K562 (cell line): ENCODE results near the gene ACVR2B. TPM values are rescaled to one million over a fixed set of nuclear protein-coding genes. Genes with fewer than 3 reads are reported as not detected.

Source experiments
- ATAC-seq: fragments of 200-7000 bp; cut with Tn5 transposase; 3 replicates; pipeline ENCODE4 v1.9.1; 2020; ENCODE audit warnings: moderate library complexity
- BruUV-seq: library from RNA; stranded (reverse); fragments of 400-500 nt; replicated peaks from 2 replicates; lab custom pipeline; 2021; lab: Mats Ljungman, UMichigan
- CTCF ChIA-PET: fragments of 300-600 bp; formaldehyde crosslinking; extraction: SDS; loops from one replicate; lab custom pipeline; 2021; ENCODE audit warnings: low intra/inter-chr PET ratio; lab: Yijun Ruan, JAX
- POLR2A ChIA-PET: fragments of 300-600, 350-650 bp; sonication (Branson Sonifier 250); formaldehyde crosslinking; extraction: SDS; loops from one replicate; lab custom pipeline; 2021; ENCODE audit warnings: antibody characterized with exemption, inconsistent platforms; lab: Yijun Ruan, JAX
- DNase-seq, 4 experiments: peaks; one replicate each; pipeline versions ENCODE4 v3.0.0 to v3.0.0-alpha.2; 2011 to 2018; ENCODE audit warnings: low spot score in 3 of 4, mixed read lengths in 3 of 4; ENCODE audit errors: extremely low read depth in 1 of 4
- FAIRE-seq: peaks from 2 replicates; lab custom pipeline; 2011; peaks lifted over from hg19 to GRCh38; lab: Jason Lieb, UNC
- H2AFZ ChIP-seq: 2 replicates; pipeline ENCODE4 v1.6.0; 2011; ENCODE audit warnings: low read depth, low read length, control low read depth, inconsistent platforms
- H3K27ac ChIP-seq: fragments of 200-600 bp; 3 replicates; pipeline ENCODE4 v1.8.0; 2011; ENCODE audit warnings: low read depth, mild to moderate bottlenecking, control low read depth, inconsistent platforms, low read length, moderate library complexity, mixed read lengths; ENCODE audit errors: extremely low read depth
- H3K27me3 ChIP-seq, 2 experiments: fragments of 300-600 bp in 1 of 2; 2 replicates in 1 of 2; 3 replicates in 1 of 2; pipeline versions ENCODE4 v1.6.0 to v1.8.0; 2011; ENCODE audit warnings: inconsistent platforms in 2 of 2, low read length in 2 of 2, mild to moderate bottlenecking in 1 of 2, mixed read lengths in 1 of 2, moderate library complexity in 1 of 2; ENCODE audit not compliant: control insufficient read depth in 2 of 2, insufficient read depth in 2 of 2
- H3K36me3 ChIP-seq: fragments of 300-600 bp; 3 replicates; pipeline ENCODE4 v1.8.0; 2011; ENCODE audit warnings: mild to moderate bottlenecking, low read length, inconsistent platforms; ENCODE audit not compliant: control insufficient read depth, insufficient read depth
- H3K4me1 ChIP-seq, 2 experiments: fragments of 200-600 bp in 1 of 2; replicated peaks in 1 of 2; 2 replicates in 1 of 2; 3 replicates in 1 of 2; pipeline versions ENCODE4 v1.5.1 to v1.8.0; 2011; ENCODE audit warnings: inconsistent platforms in 2 of 2, low read length in 2 of 2, mild to moderate bottlenecking in 1 of 2, mixed read lengths in 1 of 2, moderate library complexity in 1 of 2; ENCODE audit not compliant: control insufficient read depth in 2 of 2, insufficient read depth in 2 of 2
- H3K4me2 ChIP-seq: 2 replicates; pipeline ENCODE4 v1.6.1; 2011; ENCODE audit warnings: low read length, control low read depth, inconsistent platforms, mixed read lengths; ENCODE audit not compliant: insufficient read depth
- H3K4me3 ChIP-seq: fragments of 200-600 bp; sonication (generic), shearing (Covaris generic); 2 replicates; pipeline ENCODE4 v1.5.1; 2016; ENCODE audit warnings: control low read depth, inconsistent platforms
- H3K79me2 ChIP-seq: fragments of 200-600 bp; 3 replicates; pipeline ENCODE4 v1.8.0; 2011; ENCODE audit warnings: low read length, inconsistent platforms; ENCODE audit not compliant: control insufficient read depth, insufficient read depth
- H3K9ac ChIP-seq, 2 experiments: 2 replicates each; pipeline versions ENCODE4 v1.6.0 to v1.6.1; 2011; ENCODE audit warnings: low read depth in 2 of 2, low read length in 2 of 2, control low read depth in 1 of 2, inconsistent platforms in 1 of 2, mild to moderate bottlenecking in 1 of 2, mixed read lengths in 1 of 2; ENCODE audit not compliant: insufficient read depth in 1 of 2
- H3K9me1 ChIP-seq: one replicate; pipeline ENCODE4 v1.6.0; 2011; ENCODE audit warnings: inconsistent platforms, mild to moderate bottlenecking, low read length, moderate library complexity; ENCODE audit not compliant: control insufficient read depth, insufficient read depth
- H3K9me3 ChIP-seq: replicated peaks from 2 replicates; pipeline ENCODE4 v1.5.1; 2011; ENCODE audit warnings: low read depth, low read length, inconsistent platforms; ENCODE audit not compliant: control insufficient read depth, insufficient read depth
- H4K20me1 ChIP-seq: replicated peaks from 2 replicates; pipeline ENCODE4 v1.6.1; 2011; ENCODE audit warnings: low read length, inconsistent platforms, mixed read lengths; ENCODE audit not compliant: control insufficient read depth, insufficient read depth
- CAMTA2 ChIP-seq: fragments of 250-450 bp; sonication (Bioruptor Pico); conservative IDR thresholded peaks from 2 replicates; pipeline ENCODE4 v1.5.1; 2022
- CEBPG ChIP-seq, 3 experiments: fragments of 200-800 bp in 1 of 3; sonication (Bioruptor generic) in 1 of 3; sonication (generic) in 1 of 3; formaldehyde crosslinking in 1 of 3; IDR thresholded peaks in 2 of 3; conservative IDR thresholded peaks in 1 of 3; 2 replicates each; pipeline versions ENCODE4 v1.6.1 to v1.8.0; 2016 to 2022; ENCODE audit warnings: missing compliant biosample characterization in 2 of 3, missing genetic modification characterization in 2 of 3, mild to moderate bottlenecking in 1 of 3, missing genetic modification reagents in 1 of 3
- FOS ChIP-seq: IDR thresholded peaks from 3 replicates; pipeline ENCODE4 v1.6.1; 2011; ENCODE audit not compliant: insufficient read length; ENCODE audit errors: extremely low read depth
- FOXK2 ChIP-seq, 2 experiments: fragments of 450-650 bp; IDR thresholded peaks in 1 of 2; conservative IDR thresholded peaks in 1 of 2; 2 replicates each; pipeline ENCODE4 v1.6.1; 2016; ENCODE audit warnings: low read depth in 2 of 2, mild to moderate bottlenecking in 1 of 2
- KAT7 ChIP-seq: sonication (generic); formaldehyde crosslinking; IDR thresholded peaks from 2 replicates; pipeline ENCODE4 v1.8.0; 2022; ENCODE audit warnings: missing genetic modification reagents, mild to moderate bottlenecking, borderline replicate concordance
- MECOM ChIP-seq: fragments of 250-450 bp; sonication (Bioruptor Pico); IDR thresholded peaks from 2 replicates; pipeline ENCODE4 v1.8.0; 2022; ENCODE audit warnings: inconsistent platforms
- PHB ChIP-seq: fragments of 250-450 bp; sonication (Bioruptor Pico); IDR thresholded peaks from 2 replicates; pipeline ENCODE4 v1.5.0; 2021
- SOX6 ChIP-seq: fragments of 450-650 bp; IDR thresholded peaks from 2 replicates; pipeline ENCODE4 v1.6.1; 2014; ENCODE audit warnings: mild to moderate bottlenecking
- ZNF778 ChIP-seq: fragments of 450-650 bp; formaldehyde crosslinking; IDR thresholded peaks from 2 replicates; pipeline ENCODE4 v1.4.0; 2020; ENCODE audit warnings: mild to moderate bottlenecking, moderate library complexity
- WGBS: fragments of 100-300 bp; shearing (Covaris generic); methylation state at CpG from one replicate; pipeline ENCODE4 v1.1.6; 2016; ENCODE audit warnings: low coverage, mixed read lengths; ENCODE audit not compliant: insufficient coverage; ENCODE audit errors: missing lambda C conversion rate; 5-methylcytosine and 5-hydroxymethylcytosine counted together
- in situ Hi-C: fragments of 300-500 bp; cut with MboI; formaldehyde crosslinking; loops from 4 replicates; pipeline ENCODE4 v1.15.0; 2018; ENCODE audit warnings: inconsistent platforms, mixed read lengths
- intact Hi-C: fragments of 100-400 bp; cut with micrococcal nuclease; formaldehyde crosslinking; loops from 2 replicates; pipeline ENCODE4 v1.14.2; 2022
- polyA plus RNA-seq, 8 experiments: library from polyadenylated mRNA; depleted of rRNA in 4 of 8; stranded (reverse) in 5 of 8; unstranded in 3 of 8; fragments of >200 nt; fragmentation: Nextera tagmentation in 2 of 8; fragmentation: Illumina TruSeq in 1 of 8; extraction: Ambion mirVana in 2 of 8; extraction: Trizol in 1 of 8; gene quantifications; 2 replicates each; pipeline versions ENCODE4 v1.2.1 to v1.2.3, GENCODE V29; 2011 to 2014; ENCODE audit warnings: inconsistent platforms in 1 of 8, missing spikeins in 1 of 8
- total RNA-seq, 7 experiments: library from RNA; depleted of rRNA in 6 of 7; stranded (reverse); fragments of >200 nt in 6 of 7; fragmentation: Illumina TruSeq in 2 of 7; extraction: Trizol in 2 of 7; gene quantifications; 2 replicates each; pipeline versions ENCODE4 v1.2.1 to v1.2.3, GENCODE V29; 2011 to 2021; ENCODE audit warnings: low replicate concordance in 1 of 7
- TF ChIP-seq, protein P1 (sequence below): fragments of 150-350 bp; IDR thresholded peaks from 2 replicates; pipeline ENCODE4 v1.6.1; 2014; ENCODE audit warnings: low read depth, mild to moderate bottlenecking, low read length, borderline replicate concordance
- TF ChIP-seq, protein P2 (sequence below): fragments of 450-650 bp; IDR thresholded peaks from 2 replicates; pipeline ENCODE4 v1.6.1; 2016
- TF ChIP-seq, protein P3 (sequence below): sonication (generic); formaldehyde crosslinking; IDR thresholded peaks from 2 replicates; pipeline ENCODE4 v1.8.1; 2022; ENCODE audit warnings: missing genetic modification reagents
- TF ChIP-seq, protein P4 (sequence below): fragments of 450-650 bp; IDR thresholded peaks from one replicate; pipeline ENCODE4 v1.6.1; 2018; ENCODE audit warnings: mild to moderate bottlenecking, moderate library complexity; ENCODE audit not compliant: partially characterized antibody

The ACVR2B gene
- total and polyA plus RNA-seq, 9 of the 15 experiments (the other 6 are each of a cell fraction or from before 2014, with no cell fraction given) = 1.8 to 23.7 (median 7.1) TPM

DNA sequence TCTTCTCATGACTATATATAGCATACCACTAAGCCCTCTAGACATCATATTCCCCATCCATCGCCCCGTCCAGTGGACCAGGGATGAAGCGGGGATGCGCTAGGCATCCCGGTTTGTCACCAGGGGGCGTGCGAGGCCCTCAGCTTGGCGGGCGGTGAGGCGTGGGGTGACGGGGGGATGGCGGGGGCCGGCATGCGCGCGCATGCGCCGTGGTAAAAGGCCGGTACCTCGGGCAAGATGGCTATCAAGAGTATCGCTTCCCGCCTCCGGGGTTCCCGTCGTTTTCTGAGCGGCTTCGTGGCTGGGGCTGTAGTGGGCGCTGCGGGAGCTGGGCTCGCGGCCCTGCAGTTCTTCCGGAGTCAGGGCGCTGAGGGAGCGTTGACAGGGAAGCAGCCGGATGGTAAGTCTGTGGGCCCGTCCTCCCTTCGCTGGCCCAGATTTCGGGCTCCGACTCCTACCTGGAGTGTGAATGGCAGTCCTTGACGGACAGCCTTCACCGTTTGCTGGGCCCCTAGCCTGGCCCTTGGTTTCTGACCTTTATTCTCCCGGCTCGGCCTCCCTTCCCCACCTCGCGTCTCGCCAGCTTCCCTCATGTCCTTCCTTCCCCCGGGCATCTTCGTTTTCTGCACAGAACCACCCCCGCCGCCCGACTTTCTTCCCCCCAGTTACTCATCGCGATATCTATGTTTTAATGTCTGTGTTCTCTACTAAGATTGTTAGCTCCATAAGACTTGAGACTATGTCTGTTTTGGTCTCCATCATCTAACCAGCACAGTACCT is 42.6 kb downstream of the ACVR2B start, which contains the start of gene EXOG:
Gene EXOG (plus strand): TSS at position 210 of the 780 bp plus-strand sequence. CDS start 28 bp downstream, at position 238.
- in situ Hi-C loops (no loop called here), intact Hi-C loops (loop anchor here (1.0 to 10.0 kb wide), 5 partner anchors 25 to 504 kb away; no protein-coding TSS in a partner anchor)
- Histone ChIP-seq H3K27me3 (no peaks in the 10 kb centered on the region), H3K36me3 (peaks cover 13% of the 10 kb centered on the region; the same call in 1 of the 3 replicates), H3K9me3 (no peaks in the 10 kb centered on the region), H3K9ac (peak within 1 kb of the TSS; percentile 79 to 98), H4K20me1 (peaks cover 4% of the 10 kb centered on the region), H3K4me1 (peaks cover 4 to 5% of the 10 kb centered on the region in 2 experiments; a peak in 4 of 5 replicates), H3K4me2 (peak within 1 kb of the TSS; percentile 94), H3K79me2 (no peaks in the 10 kb centered on the region; the same call in 2 of the 3 replicates), H3K4me3 (peak within 1 kb of the TSS; percentile 63), H3K9me1 (no peaks in the 10 kb centered on the region), H3K27ac (peak within 1 kb of the TSS; percentile 69), H2AFZ (peak within 1 kb of the TSS; percentile 100)
- ATAC-seq (peak; percentile 99), FAIRE-seq (peak; percentile 93), DNase-seq (peak; percentile 97 to 100 (median 100))
- under 1% methylated on average over 34 of the region's 53 CpGs for WGBS
- POLR2A ChIA-PET = interaction anchor here (0.5 to 1.4 kb wide), 5 partner anchors 11 to 1115 kb away, joined by 3 to 6 read pairs (median 4); no protein-coding TSS in a partner anchor
- TSS peak; percentile 45 for BruUV-seq
- CTCF ChIA-PET = interaction anchor here (0.7 to 1.7 kb wide), 6 partner anchors 94 to 504 kb away, joined by 3 to 9 read pairs (median 4); partner anchors contain the start of gene SCN5A
- TF ChIP-seq, protein P1, sequence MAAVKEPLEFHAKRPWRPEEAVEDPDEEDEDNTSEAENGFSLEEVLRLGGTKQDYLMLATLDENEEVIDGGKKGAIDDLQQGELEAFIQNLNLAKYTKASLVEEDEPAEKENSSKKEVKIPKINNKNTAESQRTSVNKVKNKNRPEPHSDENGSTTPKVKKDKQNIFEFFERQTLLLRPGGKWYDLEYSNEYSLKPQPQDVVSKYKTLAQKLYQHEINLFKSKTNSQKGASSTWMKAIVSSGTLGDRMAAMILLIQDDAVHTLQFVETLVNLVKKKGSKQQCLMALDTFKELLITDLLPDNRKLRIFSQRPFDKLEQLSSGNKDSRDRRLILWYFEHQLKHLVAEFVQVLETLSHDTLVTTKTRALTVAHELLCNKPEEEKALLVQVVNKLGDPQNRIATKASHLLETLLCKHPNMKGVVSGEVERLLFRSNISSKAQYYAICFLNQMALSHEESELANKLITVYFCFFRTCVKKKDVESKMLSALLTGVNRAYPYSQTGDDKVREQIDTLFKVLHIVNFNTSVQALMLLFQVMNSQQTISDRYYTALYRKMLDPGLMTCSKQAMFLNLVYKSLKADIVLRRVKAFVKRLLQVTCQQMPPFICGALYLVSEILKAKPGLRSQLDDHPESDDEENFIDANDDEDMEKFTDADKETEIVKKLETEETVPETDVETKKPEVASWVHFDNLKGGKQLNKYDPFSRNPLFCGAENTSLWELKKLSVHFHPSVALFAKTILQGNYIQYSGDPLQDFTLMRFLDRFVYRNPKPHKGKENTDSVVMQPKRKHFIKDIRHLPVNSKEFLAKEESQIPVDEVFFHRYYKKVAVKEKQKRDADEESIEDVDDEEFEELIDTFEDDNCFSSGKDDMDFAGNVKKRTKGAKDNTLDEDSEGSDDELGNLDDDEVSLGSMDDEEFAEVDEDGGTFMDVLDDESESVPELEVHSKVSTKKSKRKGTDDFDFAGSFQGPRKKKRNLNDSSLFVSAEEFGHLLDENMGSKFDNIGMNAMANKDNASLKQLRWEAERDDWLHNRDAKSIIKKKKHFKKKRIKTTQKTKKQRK = no peak
- TF ChIP-seq, protein P2, sequence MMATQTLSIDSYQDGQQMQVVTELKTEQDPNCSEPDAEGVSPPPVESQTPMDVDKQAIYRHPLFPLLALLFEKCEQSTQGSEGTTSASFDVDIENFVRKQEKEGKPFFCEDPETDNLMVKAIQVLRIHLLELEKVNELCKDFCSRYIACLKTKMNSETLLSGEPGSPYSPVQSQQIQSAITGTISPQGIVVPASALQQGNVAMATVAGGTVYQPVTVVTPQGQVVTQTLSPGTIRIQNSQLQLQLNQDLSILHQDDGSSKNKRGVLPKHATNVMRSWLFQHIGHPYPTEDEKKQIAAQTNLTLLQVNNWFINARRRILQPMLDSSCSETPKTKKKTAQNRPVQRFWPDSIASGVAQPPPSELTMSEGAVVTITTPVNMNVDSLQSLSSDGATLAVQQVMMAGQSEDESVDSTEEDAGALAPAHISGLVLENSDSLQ = peak; percentile 79
- 0 out of 2 replicates have a peak, but pooled peaks have one; percentile 10 for TF ChIP-seq SOX6
- no peak for TF ChIP-seq KAT7 (CRISPR knock-in tag)
- 0 out of 2 replicates have a peak, but pooled peaks have one; percentile 1 for TF ChIP-seq PHB
- TF ChIP-seq MECOM = no peak
- no peak for TF ChIP-seq CEBPG (CRISPR knock-in tag; IDR thresholded peaks at IDR 0.05)
- no peak for TF ChIP-seq CEBPG (tag; conservative IDR thresholded peaks at IDR 0.05 in 1 of 2, IDR thresholded peaks at IDR 0.05 in 1 of 2)
- no peak for TF ChIP-seq CAMTA2 (CRISPR knock-in tag)
- no peak for TF ChIP-seq ZNF778 (CRISPR knock-in tag)
- no peak for TF ChIP-seq FOXK2 (conservative IDR thresholded peaks at IDR 0.05 in 1 of 2, IDR thresholded peaks at IDR 0.05 in 1 of 2; ENCODE audit: low read depth in 2 of 2)
- no peak for TF ChIP-seq FOS
- TF ChIP-seq, protein P3, sequence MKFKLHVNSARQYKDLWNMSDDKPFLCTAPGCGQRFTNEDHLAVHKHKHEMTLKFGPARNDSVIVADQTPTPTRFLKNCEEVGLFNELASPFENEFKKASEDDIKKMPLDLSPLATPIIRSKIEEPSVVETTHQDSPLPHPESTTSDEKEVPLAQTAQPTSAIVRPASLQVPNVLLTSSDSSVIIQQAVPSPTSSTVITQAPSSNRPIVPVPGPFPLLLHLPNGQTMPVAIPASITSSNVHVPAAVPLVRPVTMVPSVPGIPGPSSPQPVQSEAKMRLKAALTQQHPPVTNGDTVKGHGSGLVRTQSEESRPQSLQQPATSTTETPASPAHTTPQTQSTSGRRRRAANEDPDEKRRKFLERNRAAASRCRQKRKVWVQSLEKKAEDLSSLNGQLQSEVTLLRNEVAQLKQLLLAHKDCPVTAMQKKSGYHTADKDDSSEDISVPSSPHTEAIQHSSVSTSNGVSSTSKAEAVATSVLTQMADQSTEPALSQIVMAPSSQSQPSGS (CRISPR knock-in tag) = no peak
- TF ChIP-seq, protein P4, sequence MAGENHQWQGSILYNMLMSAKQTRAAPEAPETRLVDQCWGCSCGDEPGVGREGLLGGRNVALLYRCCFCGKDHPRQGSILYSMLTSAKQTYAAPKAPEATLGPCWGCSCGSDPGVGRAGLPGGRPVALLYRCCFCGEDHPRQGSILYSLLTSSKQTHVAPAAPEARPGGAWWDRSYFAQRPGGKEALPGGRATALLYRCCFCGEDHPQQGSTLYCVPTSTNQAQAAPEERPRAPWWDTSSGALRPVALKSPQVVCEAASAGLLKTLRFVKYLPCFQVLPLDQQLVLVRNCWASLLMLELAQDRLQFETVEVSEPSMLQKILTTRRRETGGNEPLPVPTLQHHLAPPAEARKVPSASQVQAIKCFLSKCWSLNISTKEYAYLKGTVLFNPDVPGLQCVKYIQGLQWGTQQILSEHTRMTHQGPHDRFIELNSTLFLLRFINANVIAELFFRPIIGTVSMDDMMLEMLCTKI = no peak
